Coronary artery (tissue), 2 donors: ENCODE measurements around the gene GRIK3.
A peak's percentile ranks its signal among the peaks of the same experiment; 100 is the strongest.

Experiments used
- DNase-seq: peaks from one replicate; pipeline ENCODE4 v3.0.0-alpha.2; 2017; ENCODE audit warnings: low spot score
- H3K27ac ChIP-seq, 2 donors: fragments of 200-600 bp; sonication (generic); one replicate each; pipeline ENCODE4 v1.5.1; 2016 to 2019
- H3K4me3 ChIP-seq: fragments of 200-600 bp; sonication (generic); 2 replicates; pipeline ENCODE4 v1.5.1; 2016; ENCODE audit warnings: mild to moderate bottlenecking, moderate library complexity
- CTCF ChIP-seq: fragments of 200-600 bp; sonication (generic); IDR thresholded peaks from one replicate; pipeline ENCODE4 v1.5.1; 2019; ENCODE audit warnings: antibody characterized with exemption

The GRIK3 gene

GRCh38 chr1:36881541-36881940 is 152.8 kb downstream of the GRIK3 start:
- DNase-seq = peak; percentile 35
- no peak for TF ChIP-seq CTCF
- Histone ChIP-seq H3K4me3 (no peak overlapping the region), H3K27ac (no peak overlapping the region)

GRCh38 chr1:36881068-36881405 is 153.3 kb downstream of the GRIK3 start:
- no peak for TF ChIP-seq CTCF
- H3K27ac ChIP-seq = no peak overlapping the region
- no peak overlapping the region for H3K4me3 ChIP-seq
- no peak for DNase-seq

GRCh38 chr1:36880155-36881067 is 153.9 kb downstream of the GRIK3 start:
- Histone ChIP-seq H3K4me3 (no peak overlapping the region), H3K27ac (no peak overlapping the region)
- peak; percentile 45 for DNase-seq
- no peak for TF ChIP-seq CTCF

- Histone ChIP-seq H3K27ac (no peak overlapping the region), H3K4me3 (no peak overlapping the region)
- DNase-seq = peak; percentile 55
- no peak for TF ChIP-seq CTCF
These were observed 154.7 kb downstream of the GRIK3 start for GRCh38 chr1:36879613-36880012.

GRCh38 chr1:36876990-36877389 is 157.3 kb downstream of the GRIK3 start:
- H3K27ac ChIP-seq = no peak overlapping the region
- TF ChIP-seq CTCF = no peak
- no peak for DNase-seq
- H3K4me3 ChIP-seq = no peak overlapping the region

GRCh38 chr1:36874271-36875060 is 159.8 kb downstream of the GRIK3 start:
- DNase-seq = peak; percentile 35
- H3K27ac ChIP-seq = no peak overlapping the region

More at GRCh38 chr1:36874271-36875060, 159.8 kb downstream of the GRIK3 start:
- no peak for TF ChIP-seq CTCF
- H3K4me3 ChIP-seq = no peak overlapping the region
